Right lobe of liver (tissue), 6 donors: Measurements from ENCODE around the gene FLII. TPM values are rescaled to one million over a fixed set of nuclear protein-coding genes. Genes with fewer than 3 reads are reported as not detected.

Source experiments
- ATAC-seq, 4 donors: fragments of 200-7000 bp; cut with Tn5 transposase; one replicate each; pipeline ENCODE4 v1.9.1; 2020; ENCODE audit warnings: mild to moderate bottlenecking in 4 of 4, moderate library complexity in 4 of 4
- DNase-seq, 3 donors: peaks; one replicate each; pipeline ENCODE4 v3.0.0-alpha.2; 2020
- H3K27ac ChIP-seq, 3 donors: fragments of 200-600 bp; one replicate each; pipeline ENCODE4 v1.8.0; 2022
- H3K27me3 ChIP-seq, 2 donors: fragments of 200-600 bp; one replicate each; pipeline ENCODE4 v1.8.0; 2022
- H3K36me3 ChIP-seq, 4 donors: fragments of 200-600 bp; sonication (generic) in 1 of 4; one replicate each; pipeline versions ENCODE4 v1.5.1 to v1.8.0; 2017 to 2022; ENCODE audit warnings: control low read depth in 1 of 4
- H3K4me1 ChIP-seq, 4 donors: fragments of 200-600 bp; sonication (generic) in 1 of 4; one replicate each; pipeline versions ENCODE4 v1.5.1 to v1.8.0; 2017 to 2022; ENCODE audit warnings: control low read depth in 1 of 4
- H3K4me3 ChIP-seq, 3 donors: fragments of 200-600 bp; one replicate each; pipeline ENCODE4 v1.8.0; 2022
- H3K9me3 ChIP-seq, 4 donors: fragments of 200-600 bp; sonication (generic) in 1 of 4; one replicate each; pipeline versions ENCODE4 v1.5.1 to v1.8.0; 2017 to 2022; ENCODE audit warnings: control low read depth in 1 of 4
- POLR2A ChIP-seq: fragments of 450-650 bp; IDR thresholded peaks from one replicate; pipeline ENCODE4 v1.6.1; 2017; ENCODE audit warnings: antibody characterized with exemption, mild to moderate bottlenecking
- WGBS: methylation state at CpG from one replicate; pipeline ENCODE4 v1.1.6; 2018; ENCODE audit warnings: low coverage, low lambda C conversion rate; ENCODE audit not compliant: insufficient coverage; ENCODE audit errors: missing lambda C conversion rate; 5-methylcytosine and 5-hydroxymethylcytosine counted together
- intact Hi-C, 2 donors: fragments of 100-400 bp; cut with DNase I; formaldehyde crosslinking; loops; one replicate each; pipeline versions ENCODE4 v1.11.2 to v1.14.1; 2022
- total RNA-seq, 6 experiments: library from RNA; depleted of rRNA in 2 of 6; stranded (reverse); fragments of >200 nt in 2 of 6; fragmentation: NEBNext Ultra II Directional in 3 of 6; extraction: Animal tissue kit (Norgen Biotek cat#: 25700) in 3 of 6; gene quantifications; one replicate each; pipeline versions ENCODE4 v1.1.0 to v1.2.4, GENCODE V29; 2016 to 2023
- TF ChIP-seq, protein P1 (sequence below), 4 donors: fragments of 200-600 bp in 3 of 4; fragments of 450-650 bp in 1 of 4; IDR thresholded peaks; one replicate each; pipeline versions ENCODE4 v1.5.1 to v1.8.0; 2016 to 2022; ENCODE audit warnings: antibody characterized with exemption in 4 of 4, mild to moderate bottlenecking in 2 of 4
- donor health status: DM: no; HTN: yes; CAD: no.
- donor health status: DM: no; HTN: no; CAD: no.
- donor health status: DM: no; HTN: no; CAD: no.
- donor health status: DM: no; HTN: yes; CAD: no.
- donor health status: DM: no; HTN: yes; CAD: no.

FLII gene
- total RNA-seq, 6 experiments from 2014 or later: 89.0 to 171 (median 116) TPM

- Histone ChIP-seq H3K4me1 (peaks cover 0 to 15% (median 7%) of the 10 kb centered on the region in 4 donors), H3K27me3 (no peaks in the 10 kb centered on the region), H3K36me3 (peaks cover 0 to 29% (median under 1%) of the 10 kb centered on the region in 4 donors), H3K27ac (no peak overlapping the region), H3K4me3 (no peak overlapping the region), H3K9me3 (no peaks in the 10 kb centered on the region)
- intact Hi-C loops: no loop called here
- DNase-seq (no peak), ATAC-seq (no peak)
- TF ChIP-seq POLR2A: no peak
- TF ChIP-seq, protein P1, sequence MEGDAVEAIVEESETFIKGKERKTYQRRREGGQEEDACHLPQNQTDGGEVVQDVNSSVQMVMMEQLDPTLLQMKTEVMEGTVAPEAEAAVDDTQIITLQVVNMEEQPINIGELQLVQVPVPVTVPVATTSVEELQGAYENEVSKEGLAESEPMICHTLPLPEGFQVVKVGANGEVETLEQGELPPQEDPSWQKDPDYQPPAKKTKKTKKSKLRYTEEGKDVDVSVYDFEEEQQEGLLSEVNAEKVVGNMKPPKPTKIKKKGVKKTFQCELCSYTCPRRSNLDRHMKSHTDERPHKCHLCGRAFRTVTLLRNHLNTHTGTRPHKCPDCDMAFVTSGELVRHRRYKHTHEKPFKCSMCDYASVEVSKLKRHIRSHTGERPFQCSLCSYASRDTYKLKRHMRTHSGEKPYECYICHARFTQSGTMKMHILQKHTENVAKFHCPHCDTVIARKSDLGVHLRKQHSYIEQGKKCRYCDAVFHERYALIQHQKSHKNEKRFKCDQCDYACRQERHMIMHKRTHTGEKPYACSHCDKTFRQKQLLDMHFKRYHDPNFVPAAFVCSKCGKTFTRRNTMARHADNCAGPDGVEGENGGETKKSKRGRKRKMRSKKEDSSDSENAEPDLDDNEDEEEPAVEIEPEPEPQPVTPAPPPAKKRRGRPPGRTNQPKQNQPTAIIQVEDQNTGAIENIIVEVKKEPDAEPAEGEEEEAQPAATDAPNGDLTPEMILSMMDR (IDR thresholded peaks at IDR 0.05): no peak
- 100% methylated on average over 2 of the region's 50 CpGs for WGBS
These were observed 5.5 kb upstream of the FLII start for GRCh38 chr17:18263885-18264682.

- H3K4me1 ChIP-seq: peaks cover 0 to 20% (median 7%) of the 10 kb centered on the region in 4 donors
- ATAC-seq (no peak), DNase-seq (peak in 1 of 3 donors; percentile 51)
- H3K27ac ChIP-seq: no peak overlapping the region
- H3K36me3 ChIP-seq: peaks cover 0 to 29% (median under 1%) of the 10 kb centered on the region in 4 donors
- 75% methylated on average over 2 of the region's 12 CpGs for WGBS
- H3K9me3 ChIP-seq: no peaks in the 10 kb centered on the region
- H3K27me3 ChIP-seq: no peaks in the 10 kb centered on the region
- intact Hi-C loops: no loop called here
- H3K4me3 ChIP-seq: no peak overlapping the region
- no peak for TF ChIP-seq POLR2A
These were observed 4.1 kb upstream of the FLII start for GRCh38 chr17:18262641-18263040.

- intact Hi-C loops: no loop called here
- Histone ChIP-seq H3K9me3 (no peaks in the 10 kb centered on the region), H3K4me3 (no peak overlapping the region), H3K4me1 (peaks cover 0 to 26% (median 10%) of the 10 kb centered on the region in 4 donors), H3K27me3 (no peaks in the 10 kb centered on the region), H3K36me3 (peaks cover 0 to 29% (median under 1%) of the 10 kb centered on the region in 4 donors), H3K27ac (no peak overlapping the region)
- WGBS: no CpG with 5 or more reads among the region's 2 CpGs
- ATAC-seq (no peak), DNase-seq (no peak)
- TF ChIP-seq, protein P1 (IDR thresholded peaks at IDR 0.05): no peak
- no peak for TF ChIP-seq POLR2A
These were observed 3.6 kb upstream of the FLII start for GRCh38 chr17:18262111-18262510.

DNA sequence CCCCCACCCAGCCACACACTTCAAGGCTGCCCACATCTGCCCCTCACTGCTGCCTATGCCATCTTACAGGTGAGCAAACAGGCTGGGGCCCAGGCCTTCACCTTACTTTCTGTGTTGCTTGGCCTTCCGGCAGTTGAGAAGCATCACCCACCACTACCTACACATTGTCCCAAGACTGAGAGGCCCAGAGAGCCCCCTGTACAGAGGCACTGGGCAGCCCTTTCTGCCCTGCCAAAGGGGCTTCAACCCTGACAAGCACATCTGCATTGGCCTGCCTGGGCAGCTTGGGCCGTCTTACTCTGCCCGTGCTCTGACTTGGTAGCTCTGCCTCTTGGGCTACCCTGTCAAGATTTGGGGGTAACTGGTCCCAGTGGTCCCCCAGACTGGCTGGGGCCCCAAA is 3.1 kb upstream of the FLII start:
- intact Hi-C loops: no loop called here
- Histone ChIP-seq H3K36me3 (peaks cover 0 to 29% (median 2%) of the 10 kb centered on the region in 4 donors), H3K27ac (peak overlapping the region in 2 of 3 donors; percentile 65 to 72), H3K9me3 (no peaks in the 10 kb centered on the region), H3K4me3 (peak overlapping the region; percentile 77 to 98 (median 90)), H3K4me1 (peaks cover 0 to 29% (median 12%) of the 10 kb centered on the region in 4 donors), H3K27me3 (no peaks in the 10 kb centered on the region)
- TF ChIP-seq, protein P1 (IDR thresholded peaks at IDR 0.05): no peak
- TF ChIP-seq POLR2A: no peak
- DNase-seq (no peak), ATAC-seq (no peak)
- no CpG with 5 or more reads among the region's 3 CpGs for WGBS

- peak overlapping the region; percentile 64 to 72 (median 65) for H3K27ac ChIP-seq
- DNase-seq (peak; percentile 87 to 89 (median 89)), ATAC-seq (peak; percentile 44 to 68 (median 57))
- no peaks in the 10 kb centered on the region for H3K9me3 ChIP-seq
- H3K27me3 ChIP-seq: no peaks in the 10 kb centered on the region
- intact Hi-C loops: no loop called here
- H3K4me1 ChIP-seq: peaks cover 0 to 29% (median 13%) of the 10 kb centered on the region in 4 donors
- peaks cover 0 to 32% (median 3%) of the 10 kb centered on the region in 4 donors for H3K36me3 ChIP-seq
- 0% methylated on average over 3 of the region's 16 CpGs for WGBS
- peak overlapping the region; percentile 77 to 98 (median 90) for H3K4me3 ChIP-seq
- TF ChIP-seq, protein P1 (IDR thresholded peaks at IDR 0.05): no peak
- no peak for TF ChIP-seq POLR2A
These were observed 2.6 kb upstream of the FLII start for GRCh38 chr17:18261146-18261515.
